ENCODE data around the gene OSBPL10.

GRCh38 chr3:31808143-31808720, 172.8 kb downstream of the OSBPL10 start:
- TF ChIP-seq CTCF (IDR thresholded peaks at IDR 0.05), result no peak
- TF ChIP-seq POLR2A (IDR thresholded peaks at IDR 0.05), result no peak
